Midbrain (tissue), 1 donor: ENCODE data around the gene SLX9.

Experiments
- DNase-seq: peaks from one replicate; lab custom pipeline; 2025; lab: John Stamatoyannopoulos, UW

The SLX9 gene

DNA sequence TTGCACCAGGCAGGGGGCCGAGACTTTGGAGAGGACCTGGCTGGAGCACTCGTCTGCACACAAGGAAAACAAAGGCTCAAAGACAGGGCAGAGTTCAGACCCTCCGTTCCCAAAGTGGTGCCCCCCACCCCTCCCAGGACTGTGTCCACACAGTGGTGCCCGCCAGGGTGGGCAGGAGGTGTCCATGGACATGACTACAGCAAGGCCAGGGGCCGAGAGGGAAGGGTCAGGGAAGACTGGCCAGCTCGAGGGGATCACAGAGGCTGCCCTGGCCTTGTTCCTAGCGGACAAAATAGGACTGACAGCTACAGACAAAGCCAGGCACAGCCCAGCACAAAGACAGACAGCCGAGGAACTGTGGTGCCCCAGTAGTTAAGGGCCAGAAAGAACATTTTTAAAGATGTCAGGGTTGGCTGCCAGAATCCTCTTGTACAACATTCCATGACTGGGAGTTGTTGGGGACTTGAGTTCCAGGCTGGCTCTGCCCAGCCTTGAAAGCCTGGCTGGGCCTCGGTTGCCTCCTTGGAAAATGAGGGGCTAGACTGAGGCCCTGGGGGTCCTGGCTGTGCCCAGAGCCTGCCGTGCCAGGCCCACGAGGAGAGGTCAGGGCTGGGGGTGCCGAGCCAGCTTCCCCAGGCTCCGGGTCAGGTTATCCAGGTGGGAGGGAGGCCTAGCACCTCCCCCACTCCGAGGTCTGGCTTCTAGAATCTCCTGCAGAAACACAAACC lies 63.7 kb downstream of the SLX9 start:
- peak; percentile 21 for DNase-seq

- no peak for DNase-seq
Observed at GRCh38 chr21:45004059-45004422, 64.2 kb downstream of the SLX9 start.

DNA sequence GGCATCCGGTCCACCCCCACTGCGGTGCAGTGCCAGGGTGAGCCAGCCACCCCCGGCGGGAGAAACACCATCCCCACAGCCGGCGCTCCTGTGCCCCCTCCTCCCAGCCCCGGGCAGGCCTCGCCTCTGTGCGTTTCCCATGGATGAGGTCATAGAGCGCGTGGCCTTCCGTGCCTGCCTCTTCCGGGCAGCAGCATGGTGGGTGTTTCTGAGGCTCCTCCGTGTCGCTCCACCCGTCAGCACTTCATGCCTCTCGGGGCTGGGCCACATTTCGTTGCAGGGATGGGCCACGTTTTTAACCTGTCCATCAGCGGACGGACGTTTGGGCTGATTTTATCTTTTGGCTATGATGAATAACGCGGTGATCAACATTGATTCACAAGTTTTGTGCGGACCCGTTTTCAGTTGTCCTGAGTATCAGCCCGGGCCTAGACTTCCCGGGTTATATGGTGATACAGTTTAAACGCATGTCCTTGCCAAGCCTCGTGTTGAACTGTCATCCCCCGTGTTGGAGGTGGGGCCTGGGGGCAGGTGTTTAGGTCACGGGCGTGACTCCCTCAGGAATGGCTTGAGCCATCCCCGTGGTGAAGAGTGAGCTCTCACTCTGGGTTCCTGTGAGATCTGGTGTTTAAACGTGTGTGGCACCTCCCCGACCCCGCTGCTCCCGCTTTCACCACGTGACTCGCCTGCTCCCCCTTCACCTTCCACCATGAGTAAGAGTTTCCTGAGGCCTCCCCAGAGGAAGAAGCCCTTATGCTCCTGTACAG lies 64.8 kb downstream of the SLX9 start:
- no peak for DNase-seq

DNA sequence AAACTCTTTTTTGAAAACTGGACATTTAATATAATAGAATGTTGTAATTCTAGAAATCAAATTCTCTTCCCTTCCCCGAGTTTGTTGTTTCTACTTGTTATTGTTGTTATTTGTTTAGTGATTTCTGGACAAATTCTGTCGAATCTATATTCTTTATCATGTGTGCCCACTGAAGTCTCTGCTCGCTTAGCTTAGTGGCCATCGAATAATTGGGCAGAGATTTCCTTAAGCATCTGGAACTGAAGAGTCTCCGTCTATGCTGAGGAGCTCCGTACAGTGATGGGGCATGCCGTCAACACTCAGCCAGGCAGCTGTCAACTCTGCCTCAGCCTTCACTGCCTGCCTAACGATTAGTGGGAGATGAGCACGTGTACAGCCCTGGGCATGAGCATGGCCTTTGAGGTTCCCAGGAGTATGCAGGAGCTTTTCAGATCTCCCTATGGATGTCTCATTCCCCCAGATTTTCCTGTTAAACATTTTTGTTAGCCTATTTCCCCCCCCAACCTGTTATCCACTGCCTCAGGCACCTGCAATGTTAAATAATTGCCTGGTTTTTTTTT lies 66.8 kb downstream of the SLX9 start:
- DNase-seq, result no peak

GRCh38 chr21:45009616-45010015 lies 69.8 kb downstream of the SLX9 start:
- no peak for DNase-seq

DNA sequence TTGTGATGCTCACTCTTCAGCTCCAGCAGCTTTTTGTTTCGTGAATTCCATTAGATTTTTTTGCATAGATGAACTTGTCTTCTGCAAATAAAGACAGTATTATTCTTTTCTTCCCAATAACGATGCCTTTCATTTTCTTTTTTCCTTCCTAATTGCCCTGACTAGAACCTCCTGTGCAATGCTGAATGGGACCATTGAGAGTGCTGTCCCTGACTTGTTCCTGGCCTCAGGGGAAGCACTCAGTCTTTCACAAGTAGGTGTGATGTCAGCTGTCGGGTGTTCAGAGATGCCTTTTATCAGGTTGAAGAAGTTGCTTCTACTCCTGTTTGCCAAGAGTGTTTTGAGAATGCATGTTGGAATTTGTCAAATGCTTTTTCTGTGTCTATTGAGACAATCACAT lies 70.3 kb downstream of the SLX9 start:
- DNase-seq, result no peak

- no peak for DNase-seq
Observed at GRCh38 chr21:45010860-45011259, 71.0 kb downstream of the SLX9 start.

DNA sequence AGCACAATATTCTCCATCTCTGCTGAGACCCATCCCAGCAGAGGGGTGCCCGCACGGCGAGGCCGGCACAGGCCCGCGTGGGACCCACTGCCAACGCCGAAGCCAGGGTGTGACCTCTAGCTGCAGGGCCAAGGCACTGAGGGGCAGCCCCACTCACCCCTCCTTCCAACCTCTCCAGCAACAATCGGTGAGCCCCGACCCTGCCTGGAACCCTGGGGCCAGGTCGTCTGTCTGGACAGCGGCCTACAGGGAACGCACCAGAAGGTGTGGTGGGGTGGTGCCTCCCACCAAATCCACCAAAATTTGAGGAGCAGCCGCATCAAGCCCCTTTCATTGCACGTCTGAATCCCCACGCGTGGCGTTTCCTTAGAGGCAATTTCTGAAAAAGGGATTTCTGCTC lies 71.6 kb downstream of the SLX9 start:
- DNase-seq, result no peak

- no peak for DNase-seq
Observed at GRCh38 chr21:45011911-45012661, 72.3 kb downstream of the SLX9 start.

GRCh38 chr21:45012662-45013259 lies 72.9 kb downstream of the SLX9 start:
- DNase-seq, result no peak

DNA sequence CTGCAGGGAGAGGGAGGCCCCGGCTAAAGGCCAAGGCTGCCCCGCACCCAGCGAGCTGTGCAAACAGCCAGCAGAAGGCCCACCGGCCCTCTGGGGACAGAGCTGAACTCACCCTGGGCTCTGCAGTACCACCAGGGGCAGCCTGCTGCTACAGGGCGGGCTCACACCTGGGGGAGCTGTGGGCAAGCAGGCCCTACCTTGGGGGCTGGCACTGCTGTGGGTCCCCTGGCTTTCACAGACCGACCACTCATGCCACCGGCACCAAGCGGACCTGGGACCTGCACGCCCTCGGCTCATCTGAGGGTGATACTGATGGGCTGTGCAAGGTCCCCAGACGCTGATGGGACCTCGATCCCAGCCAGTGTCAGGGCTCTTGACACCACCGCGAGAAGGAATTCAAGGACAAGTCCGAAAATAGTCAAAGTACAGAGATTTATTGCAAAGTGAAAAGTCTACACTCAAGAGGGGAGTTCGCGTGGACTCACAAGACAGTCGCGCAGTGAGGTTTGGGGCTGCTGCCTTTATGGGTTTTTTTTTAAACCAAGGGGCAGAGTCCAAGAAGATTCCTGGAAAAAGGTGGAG lies 73.5 kb downstream of the SLX9 start:
- DNase-seq, result no peak

- DNase-seq, result no peak
Observed at GRCh38 chr21:45014747-45015468, 75.1 kb downstream of the SLX9 start.

- DNase-seq, result no peak
Observed at GRCh38 chr21:45015469-45015860, 75.6 kb downstream of the SLX9 start.

GRCh38 chr21:45016031-45016405 lies 76.2 kb downstream of the SLX9 start:
- DNase-seq, result no peak

GRCh38 chr21:45016406-45017038 lies 76.7 kb downstream of the SLX9 start:
- DNase-seq, result no peak

- no peak for DNase-seq
Observed at GRCh38 chr21:45017039-45017960, 77.5 kb downstream of the SLX9 start.

DNA sequence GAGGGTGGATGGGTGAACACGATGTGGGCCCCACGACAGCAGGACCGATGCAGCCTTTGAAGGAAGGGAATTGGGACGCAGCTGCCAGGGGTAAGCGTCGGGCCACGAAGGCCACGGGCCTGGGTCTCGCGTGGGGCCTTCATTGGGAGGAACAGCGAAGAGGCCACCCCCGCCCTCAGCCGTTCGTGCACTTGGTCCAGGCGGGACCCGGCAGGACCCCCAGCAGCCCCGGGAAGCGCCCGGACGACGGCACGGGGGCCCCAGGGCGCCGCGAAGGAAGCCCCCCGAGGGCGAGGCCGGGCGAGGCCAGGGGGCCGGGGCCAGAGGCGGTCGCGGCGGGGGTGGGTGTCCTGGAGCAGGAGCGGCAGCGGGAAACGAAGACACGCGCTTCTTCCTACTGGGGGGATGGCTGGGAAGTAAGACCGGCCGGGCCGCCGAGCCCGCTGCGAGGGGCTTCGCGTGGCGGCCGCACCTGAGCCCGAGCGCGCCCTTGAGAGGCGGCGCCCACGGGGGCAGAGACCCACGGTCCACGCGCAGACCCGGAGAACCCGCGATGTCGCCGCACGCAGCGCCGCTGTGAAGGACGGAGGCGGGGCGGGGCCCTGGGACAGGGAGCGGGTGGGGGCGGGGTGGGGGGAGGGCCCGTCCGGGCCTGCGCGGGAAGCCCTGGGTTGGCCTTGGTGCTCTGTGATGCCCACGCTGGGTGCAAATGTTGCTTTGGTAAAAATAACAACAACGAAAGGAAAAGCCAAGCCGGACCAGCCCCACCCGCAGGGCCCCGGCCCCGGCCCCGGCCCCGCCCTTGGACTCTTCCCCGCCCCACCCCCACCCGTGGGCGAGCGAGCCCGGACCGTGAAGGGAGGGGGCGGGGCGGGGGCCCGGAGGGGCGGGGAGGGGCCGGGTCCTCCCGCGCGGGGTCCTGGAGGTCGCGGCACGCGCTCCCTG lies 78.6 kb downstream of the SLX9 start:
- no peak for DNase-seq

DNA sequence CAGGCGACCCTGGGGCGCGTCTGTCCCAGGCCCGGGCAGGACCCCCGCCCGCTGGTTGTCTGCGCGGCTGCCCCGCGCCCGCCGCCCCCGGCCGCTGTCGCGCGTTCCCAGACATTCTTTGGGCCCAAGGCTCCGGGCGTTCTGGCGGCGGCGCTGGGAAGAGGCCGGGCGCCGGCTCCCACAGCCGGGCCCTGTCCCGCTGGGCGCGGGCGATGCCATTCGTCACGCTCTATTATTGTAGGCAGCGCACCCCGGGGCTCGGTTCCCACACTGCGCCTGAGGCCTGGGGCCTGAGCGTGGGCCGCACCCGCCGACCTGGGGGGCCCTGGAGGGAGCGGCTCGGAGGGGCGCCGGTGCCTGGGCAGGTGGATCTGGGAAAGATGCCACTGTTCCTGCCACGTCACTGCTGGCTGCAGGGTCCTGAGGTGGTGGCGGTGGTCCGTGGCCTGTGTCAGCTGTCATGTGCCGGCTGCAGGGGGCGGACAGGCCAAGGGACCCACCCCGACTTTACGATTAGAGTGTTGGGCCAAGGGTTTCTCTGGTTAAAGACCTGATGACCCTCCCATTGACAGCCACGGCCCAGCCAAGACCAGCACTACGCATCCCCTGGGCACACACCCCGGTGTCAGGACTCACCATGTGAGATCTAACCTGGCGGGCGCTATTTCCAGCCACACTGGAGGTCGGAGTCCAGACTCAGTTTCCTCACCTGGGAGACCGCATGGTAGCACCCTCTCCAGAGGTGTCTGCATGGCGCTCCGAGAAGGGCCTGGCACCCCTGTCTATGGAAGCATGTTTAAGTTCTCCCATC lies 79.5 kb downstream of the SLX9 start:
- no peak for DNase-seq
